GM18498 (cell line): ENCODE measurements around the gene SMTNL1.

Experiments used
- ATAC-seq: cut with Tn5 transposase; IDR thresholded peaks from one replicate; pipeline ENCODE4 v1.9.1; 2021; ENCODE audit warnings: mild to moderate bottlenecking, moderate library complexity; ENCODE audit not compliant: unreplicated experiment

Gene SMTNL1

GRCh38 chr11:57586711-57587245, 49.4 kb downstream of the SMTNL1 start:
- ATAC-seq = no peak

GRCh38 chr11:57588046-57588710, 50.8 kb downstream of the SMTNL1 start:
- no peak for ATAC-seq

- no peak for ATAC-seq
Observed at GRCh38 chr11:57596266-57596885, 59.0 kb downstream of the SMTNL1 start.

- no peak for ATAC-seq
Observed at GRCh38 chr11:57597461-57597915, 60.1 kb downstream of the SMTNL1 start, which contains the start of gene SERPING1. TSS of gene SERPING1 (plus strand) at chr11:57597685. CDS start at chr11:57598271, 586 bp downstream.

- no peak for ATAC-seq
Observed at GRCh38 chr11:57597916-57598830, 60.8 kb downstream of the SMTNL1 start.

GRCh38 chr11:57598831-57599155, 61.4 kb downstream of the SMTNL1 start:
- ATAC-seq = no peak

GRCh38 chr11:57599381-57599780, 62.0 kb downstream of the SMTNL1 start:
- no peak for ATAC-seq
